HG03060 (cell line): ENCODE results near the gene PRR5L.

Experiments used
- ATAC-seq: cut with Tn5 transposase; IDR thresholded peaks from one replicate; pipeline ENCODE4 v1.9.1; 2021; ENCODE audit warnings: low read depth, moderate number of reproducible peaks; ENCODE audit not compliant: unreplicated experiment

Gene PRR5L

DNA sequence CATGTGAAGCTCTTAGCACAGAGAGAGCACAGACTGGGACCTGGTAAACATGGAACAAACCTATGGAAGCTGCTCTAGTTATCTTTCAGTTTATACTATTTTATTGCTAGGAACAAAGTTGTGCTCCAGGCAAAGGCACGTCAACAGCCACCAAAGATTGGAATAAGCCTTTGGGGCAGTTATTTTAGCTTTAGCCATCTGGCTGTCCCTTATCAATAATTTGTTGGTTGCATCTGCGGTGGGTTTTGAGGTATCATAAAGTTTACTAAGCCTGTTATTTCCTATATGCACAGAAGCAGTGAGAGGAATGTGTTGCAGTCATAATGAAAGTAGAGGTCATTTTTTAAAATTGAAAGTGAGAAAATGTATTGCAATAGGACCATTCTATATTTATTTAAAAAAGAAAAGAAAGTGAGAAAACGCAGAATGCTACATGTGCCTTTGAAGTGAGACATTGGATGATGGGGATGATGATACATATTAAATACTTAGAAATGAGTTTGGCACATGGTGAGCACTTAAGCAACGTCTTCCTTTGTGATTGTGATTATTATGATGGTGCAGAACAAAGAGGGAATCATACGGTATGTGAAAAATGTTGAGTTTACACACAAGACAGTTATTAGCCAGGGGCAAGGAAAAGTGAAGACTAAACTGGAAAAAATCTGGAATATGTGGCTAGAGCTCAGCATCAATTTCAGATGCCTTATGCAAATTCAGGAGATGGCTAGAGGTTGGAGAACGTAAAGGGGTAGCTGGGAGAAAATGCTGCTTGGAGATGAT lies 58.3 kb downstream of the PRR5L start:
- ATAC-seq: peak; percentile 76

DNA sequence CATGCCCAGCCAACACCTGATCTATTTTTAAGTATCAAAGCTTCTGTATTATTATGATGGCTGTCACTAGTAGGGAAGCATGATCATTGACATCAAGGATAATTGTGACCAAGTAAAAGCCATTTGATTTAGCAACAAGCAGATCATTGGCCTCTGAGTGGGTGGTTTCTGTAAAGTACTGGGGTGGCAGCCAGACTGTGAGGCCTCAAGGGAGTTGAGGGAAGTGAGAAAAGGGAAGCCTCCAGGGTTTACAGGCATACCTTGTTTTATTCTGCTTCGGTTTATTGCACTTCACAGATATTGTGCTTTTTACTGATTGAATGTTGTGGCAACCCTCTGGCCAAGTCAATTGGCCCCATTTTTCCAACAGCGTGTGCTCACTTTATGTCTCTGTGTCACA lies 60.1 kb downstream of the PRR5L start:
- ATAC-seq: peak; percentile 64

DNA sequence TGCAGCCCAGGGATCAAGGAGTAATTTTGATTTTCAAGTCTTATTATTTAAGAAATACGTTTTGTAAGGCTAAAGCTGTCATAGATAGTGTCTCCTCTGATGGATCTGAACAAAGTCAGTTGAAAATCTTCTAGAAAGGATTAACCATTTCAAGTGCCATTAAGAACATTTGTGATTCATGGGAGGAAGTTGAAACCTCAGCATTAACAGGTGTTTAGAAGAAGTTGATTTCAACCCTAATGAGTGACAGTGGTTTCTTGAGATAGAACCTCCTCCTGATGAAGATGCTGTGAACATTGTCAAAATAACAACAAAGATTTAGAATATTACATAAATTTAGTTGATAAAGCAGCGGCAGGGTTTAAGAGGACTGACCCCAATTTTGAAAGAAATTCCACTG lies 61.7 kb downstream of the PRR5L start:
- ATAC-seq: no peak

DNA sequence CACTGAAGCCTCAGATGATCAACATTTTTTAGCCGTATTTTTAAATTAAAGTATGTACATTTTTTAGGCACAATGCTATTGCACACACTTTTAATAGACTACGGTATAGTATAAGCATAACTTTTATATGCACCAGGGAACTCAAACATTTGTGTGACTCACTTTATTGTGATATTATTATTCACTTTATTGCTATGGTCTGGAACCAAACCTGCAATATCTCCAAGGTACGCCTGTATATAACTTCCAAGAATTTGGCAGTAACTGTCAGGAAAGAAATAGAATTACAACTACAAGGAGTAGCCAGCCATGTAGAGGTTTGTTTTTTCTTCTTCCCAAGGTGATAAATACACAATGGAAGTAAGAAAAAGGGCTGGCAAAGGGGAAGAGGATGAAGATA lies 62.3 kb downstream of the PRR5L start:
- no peak for ATAC-seq

DNA sequence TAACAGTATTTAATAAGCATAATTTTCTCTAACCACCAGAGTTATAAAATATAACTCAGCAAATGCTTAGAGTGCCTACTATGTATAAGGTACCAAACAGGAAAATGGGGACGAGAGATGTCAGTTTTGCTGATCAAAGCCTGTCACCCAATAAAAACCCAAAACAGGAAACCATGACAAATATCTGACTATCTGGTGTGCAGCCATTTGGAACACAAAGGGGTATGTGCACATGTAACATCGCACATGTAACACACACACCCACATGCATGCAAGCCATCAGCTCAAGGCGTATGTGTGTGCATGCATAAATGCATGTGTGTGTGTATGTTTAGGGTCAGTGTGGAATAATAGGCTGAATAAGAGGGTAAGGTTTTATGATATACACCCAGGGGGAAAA lies 64.2 kb downstream of the PRR5L start:
- ATAC-seq: no peak

DNA sequence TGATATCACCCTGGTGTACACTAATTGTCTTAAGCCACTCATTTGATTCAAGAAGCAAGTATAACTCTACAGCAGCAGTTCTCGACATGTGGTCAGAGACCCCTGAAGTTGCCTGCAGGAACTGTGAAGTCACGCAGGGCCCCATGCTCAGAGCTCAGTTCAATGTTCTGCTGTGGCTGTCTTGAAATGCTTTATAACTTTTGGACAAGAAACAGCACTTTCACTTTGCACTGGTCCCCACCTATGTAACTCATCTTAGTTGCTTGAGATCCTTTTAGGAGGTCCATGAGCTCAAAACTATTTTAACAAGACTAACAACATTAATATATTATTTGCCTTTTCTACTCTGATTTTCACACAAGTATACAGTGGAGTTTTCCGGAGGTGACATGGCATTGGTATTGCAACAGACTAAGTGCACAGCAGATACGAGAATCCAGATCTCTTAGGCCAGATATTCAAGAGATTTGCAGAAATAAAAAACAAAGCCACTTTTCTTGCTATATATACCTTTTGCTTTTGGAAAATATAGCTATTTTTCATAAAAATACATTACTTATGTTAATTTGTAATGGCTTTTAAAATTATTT lies 64.8 kb downstream of the PRR5L start:
- ATAC-seq: no peak

DNA sequence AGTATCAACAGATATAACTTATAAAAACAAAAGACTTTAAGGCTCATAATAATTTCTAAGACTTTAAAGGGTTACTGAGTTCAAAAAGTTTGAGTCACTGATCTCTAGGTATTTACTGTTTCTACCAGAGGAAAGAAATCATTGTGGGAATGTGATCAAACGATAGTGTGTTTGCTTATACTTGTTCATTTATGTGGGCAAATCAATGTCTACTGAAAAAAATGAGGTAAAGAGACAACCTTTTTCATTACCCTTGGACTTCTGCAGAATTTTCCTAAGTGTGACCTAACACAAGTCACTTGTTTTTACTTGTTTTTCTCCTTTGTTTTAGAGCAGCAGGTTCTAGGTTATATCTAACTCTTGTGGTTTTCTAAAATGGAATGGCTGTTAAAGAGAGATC lies 65.4 kb downstream of the PRR5L start:
- no peak for ATAC-seq

DNA sequence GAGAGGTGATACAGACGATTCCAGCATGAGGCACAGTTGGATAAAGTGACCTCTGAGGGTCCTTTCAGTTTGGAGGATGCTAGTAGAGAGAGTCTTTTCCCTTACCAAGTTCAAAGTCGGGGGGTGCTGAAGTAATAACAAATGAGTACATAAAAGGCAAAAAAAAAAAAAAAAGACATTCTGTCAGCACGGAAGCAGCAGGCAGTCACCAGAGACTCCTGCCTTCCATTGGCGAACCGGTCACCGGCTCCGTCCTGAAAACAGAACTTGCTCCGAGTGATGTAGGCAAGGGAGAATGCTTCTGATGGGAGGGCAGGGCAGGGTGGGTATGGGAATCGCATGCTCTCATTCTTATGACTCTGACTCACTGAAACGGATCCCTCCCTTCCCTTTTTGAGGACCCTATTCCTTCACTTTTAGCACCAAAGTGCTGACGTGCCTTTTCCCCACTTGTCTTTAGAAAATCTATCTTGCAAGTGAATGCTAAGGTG lies 65.9 kb downstream of the PRR5L start:
- ATAC-seq: no peak

DNA sequence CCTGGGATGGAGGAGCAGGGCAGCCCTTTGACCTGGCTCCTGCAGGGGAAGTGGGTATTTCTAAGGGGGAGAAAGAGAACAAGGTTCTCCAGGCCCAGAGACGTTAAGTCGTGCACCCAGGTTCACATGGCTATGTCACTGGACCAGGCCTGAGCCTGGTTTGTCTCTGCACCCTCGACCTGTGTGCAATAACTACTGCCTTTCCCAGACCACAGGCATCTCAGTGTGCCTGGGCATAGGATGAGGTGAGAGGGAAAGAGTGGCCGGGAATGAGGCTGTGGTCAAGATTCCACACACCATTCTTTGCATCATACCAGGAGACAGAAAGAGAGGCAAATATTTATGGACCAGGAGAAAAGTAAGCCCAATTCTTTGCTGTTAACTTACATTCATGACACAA lies 66.8 kb downstream of the PRR5L start:
- ATAC-seq: no peak

DNA sequence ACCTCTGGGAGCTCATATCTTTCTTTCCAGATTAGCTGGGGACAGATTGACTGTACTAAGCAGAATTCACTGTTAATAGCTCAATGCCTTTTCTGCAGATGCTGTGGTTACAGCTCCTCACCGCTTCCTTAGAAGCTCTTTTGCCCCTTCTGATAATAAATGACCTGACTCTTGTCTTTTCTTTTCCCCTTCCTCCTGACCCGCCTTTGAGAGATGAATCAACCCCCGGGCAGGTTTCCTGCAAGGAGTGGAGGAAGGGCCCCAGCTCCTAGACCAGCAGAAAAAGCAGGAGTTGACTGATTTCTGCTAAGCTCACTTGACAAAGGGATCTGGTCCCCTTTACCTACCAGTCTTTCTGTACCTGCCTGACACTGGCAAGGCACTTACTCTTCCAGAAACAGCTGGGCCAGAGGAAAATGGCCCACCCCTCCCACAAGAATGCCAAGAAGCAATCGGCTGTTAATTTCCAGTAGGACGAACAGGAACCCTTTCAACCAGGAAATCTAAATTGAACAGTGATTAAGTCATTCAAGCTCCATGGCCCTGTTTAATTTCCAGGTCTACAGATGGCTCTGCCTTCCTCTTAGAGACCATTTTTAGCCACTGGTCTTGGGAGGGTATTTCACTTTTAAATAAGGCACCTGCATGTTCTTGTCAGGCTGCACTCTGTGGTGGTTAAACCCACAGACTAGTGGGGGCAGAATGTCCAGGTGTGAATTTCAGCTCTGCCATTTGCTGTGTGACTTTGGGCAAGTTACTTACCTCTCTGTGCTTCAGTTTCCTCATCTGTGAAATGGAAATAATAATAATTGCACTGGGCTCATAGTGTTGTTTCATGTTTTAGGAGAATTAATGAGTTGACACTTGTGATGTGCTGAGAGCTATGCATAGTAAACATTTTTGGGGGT lies 67.5 kb downstream of the PRR5L start:
- no peak for ATAC-seq

DNA sequence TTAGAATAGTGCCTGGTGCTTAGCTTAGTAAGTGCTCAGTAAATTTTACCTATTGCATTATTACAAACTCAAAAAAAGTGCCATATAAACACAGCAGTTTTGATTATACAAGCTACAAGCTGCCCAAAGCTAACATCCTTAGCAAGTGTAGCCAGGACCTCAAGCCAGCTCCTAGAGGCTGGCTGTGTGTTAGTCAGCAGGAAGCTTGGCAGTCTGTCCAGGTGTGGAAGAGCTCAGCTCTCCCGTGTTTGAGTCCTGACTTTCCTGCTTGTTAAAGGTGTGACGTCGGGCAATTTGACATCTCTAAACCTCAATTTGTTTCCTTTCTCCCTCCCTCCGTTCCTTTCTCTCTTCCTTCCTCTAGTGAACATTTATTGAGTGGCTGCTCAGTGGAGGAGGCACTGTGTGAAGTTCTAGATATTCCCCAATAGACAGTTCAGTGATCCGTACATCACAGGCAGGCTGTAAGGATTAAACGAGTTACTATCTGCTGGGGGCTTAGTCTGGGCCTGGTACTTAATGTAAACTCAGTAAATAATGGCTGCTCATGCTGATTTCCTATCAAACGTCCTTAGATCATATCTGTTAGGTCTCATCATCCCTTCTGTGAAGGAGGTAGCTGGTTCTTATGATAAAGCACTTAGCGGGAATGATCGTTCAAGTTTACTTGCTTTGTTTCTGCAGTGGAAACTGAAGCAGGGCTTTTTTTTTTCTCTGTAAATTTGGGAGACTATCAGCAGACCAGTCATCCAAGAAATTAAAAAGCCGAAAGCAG lies 68.7 kb downstream of the PRR5L start:
- no peak for ATAC-seq

DNA sequence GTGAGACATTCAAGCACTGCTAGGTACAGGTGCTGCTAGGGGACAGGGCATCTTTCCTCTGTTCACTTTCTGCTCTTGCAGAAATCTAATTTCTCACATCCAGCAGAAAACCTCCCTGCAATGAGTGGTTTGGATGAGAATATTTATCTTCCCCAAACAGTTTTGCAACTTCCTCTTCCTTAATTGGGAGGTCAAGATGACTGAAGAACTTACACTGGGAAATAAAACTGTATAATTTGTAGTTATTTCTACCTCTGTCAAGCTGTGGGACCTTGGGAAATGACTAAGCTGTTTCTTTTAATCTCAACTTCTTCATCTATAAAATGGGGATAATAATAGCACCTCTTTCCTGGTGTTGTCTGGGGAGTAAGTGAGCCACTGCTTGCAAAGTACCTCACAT lies 69.8 kb downstream of the PRR5L start:
- ATAC-seq: no peak

DNA sequence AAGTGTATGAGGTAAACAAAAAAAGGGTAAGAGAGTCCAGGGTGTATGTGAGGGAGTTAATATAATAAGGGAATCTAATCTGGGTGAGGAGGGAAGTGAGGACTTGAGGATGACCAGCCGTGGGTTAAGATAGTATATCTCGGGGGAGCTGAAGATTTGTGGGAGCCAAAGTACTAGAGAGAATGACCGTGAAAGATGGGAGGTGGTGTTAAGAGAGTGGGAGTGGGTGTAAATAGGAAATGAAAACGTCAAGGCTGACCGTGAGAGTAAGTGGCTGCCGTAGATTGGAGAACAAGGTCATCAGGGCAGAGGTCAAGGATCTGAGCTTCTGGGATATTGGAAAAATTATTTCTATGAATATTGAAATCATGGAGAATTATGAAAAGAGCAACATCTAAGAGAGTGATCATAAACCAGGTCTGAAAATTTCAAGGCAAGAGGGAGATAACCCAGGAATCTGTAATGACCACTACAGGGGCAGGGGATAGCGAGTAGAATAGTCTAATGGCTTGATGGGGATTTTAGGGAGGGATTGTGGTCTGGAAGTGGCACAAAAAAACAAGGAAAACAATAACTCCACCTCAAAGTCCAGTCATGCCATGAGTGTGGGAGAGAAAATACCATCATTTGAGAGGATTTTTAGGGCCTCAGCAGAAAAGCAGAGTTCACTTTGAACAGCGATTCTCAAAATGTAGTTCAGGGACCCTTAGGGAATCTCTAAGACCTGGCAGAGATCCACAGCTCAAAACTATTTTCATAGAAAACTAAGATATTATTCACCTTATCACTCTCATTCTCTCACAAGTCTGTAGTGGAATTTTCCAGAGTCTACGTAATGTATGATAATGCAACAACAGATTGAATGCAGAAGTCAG lies 72.0 kb downstream of the PRR5L start:
- no peak for ATAC-seq

DNA sequence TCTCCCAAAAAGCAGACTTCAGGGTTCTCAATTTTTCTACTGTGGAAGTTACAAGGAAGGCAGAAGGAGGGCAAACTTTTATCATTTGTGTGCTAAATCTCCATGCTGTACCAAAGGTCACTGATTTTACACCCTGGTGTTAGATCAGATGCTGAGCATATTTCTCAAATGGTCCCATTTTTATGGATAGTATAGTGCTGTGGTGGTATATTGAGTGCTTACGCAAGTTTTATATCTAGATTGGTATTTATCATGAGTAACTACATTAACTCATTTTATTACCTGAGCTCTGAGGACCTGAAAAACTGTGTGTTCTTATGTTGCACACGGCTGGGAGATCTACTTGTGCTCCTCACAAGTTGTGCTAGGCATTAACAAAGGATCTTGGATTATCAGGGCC lies 75.1 kb downstream of the PRR5L start:
- no peak for ATAC-seq

DNA sequence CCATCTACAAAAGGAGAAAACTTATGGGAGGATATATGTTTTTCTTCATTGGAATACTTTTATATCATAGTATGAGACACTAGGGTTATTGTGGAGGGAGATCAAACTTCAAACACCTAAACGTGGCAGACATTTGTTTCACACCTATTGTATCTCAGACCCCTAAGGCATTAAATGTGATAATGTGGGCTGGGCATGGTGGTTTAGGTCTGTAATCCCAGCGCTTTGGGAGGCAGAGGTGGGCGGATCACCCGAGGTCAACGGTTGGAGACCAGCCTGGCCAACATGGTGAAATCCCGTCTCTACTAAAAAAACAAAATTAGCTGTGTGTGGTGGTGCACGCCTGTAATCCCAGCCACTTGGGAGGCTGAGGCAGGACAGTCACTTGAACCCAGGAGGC lies 75.5 kb downstream of the PRR5L start:
- no peak for ATAC-seq

DNA sequence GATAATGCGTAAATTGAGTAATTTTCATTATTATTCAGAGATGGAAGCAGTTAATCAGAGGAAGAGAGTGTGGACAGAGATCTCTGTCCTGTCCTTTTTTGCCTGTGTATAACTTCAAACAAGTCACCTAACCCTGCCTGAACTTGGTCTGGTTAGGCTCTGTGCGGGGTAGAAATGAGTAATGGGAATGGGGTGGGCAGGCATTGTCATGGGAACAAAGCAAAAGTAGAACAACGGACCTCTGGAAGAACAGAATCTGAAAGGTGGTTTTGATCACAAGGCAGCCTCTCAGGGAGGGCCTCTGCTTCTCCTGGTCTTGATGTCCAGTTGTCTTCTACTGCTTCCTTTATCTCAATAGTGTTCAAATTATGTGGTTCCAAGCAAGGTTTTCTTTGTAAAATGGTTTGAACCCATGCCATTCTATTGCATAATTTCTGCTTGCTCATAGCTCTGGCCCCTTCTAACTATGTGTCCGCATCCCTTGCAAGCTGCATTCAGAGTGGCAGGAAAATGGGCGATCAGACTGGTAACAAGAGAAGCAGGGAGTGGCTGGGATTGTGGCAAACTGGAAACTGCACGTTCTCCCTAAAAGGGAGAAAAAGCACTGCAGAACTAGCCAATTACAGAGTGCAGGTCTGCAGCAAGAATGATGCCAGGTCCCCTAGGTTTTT lies 76.1 kb downstream of the PRR5L start:
- no peak for ATAC-seq

DNA sequence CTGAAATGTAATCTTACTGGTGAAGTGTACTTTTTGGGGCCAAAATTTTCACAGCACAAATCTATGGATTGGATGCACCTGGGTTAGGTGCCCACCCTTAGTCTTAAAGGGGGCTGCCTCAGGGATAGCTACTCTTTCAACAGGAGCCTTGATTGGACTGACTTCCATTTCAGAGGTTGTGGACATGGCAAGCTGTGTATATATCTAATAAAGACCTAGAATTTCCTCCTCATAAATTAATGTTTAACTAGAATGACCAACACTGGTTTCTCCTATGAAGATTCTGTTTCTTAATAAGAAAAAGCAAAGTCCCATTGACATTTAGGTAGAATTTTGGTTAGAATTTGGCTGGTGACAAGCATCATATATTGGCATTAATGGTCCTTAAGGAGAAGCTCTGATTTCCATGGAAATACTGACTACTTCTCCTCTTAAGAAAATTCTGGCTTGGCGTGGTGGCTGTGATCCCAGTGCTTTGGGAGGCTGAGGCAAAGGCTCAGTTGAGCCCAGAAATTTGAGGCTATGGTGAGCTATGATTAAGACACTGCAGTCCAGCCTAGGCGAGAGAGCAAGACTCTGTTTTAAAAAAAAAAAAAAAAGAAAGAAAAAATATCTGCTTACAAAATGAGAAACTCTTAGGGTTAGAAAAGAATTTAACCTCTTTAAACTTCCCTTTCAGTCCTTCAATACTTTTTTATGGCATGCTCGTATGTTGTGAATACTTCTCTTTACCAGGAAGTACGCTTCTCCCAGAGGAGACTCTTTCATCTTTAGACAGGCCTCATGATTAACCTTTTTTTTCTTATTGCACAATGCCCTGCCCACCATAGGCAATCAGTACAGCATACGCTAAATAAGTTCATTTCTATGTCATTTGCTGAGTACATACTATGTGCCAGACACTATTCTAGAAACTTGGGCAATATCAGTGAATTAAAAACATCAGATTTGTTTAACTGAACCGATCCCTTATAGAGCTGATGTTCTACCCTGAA lies 77.2 kb downstream of the PRR5L start:
- no peak for ATAC-seq

DNA sequence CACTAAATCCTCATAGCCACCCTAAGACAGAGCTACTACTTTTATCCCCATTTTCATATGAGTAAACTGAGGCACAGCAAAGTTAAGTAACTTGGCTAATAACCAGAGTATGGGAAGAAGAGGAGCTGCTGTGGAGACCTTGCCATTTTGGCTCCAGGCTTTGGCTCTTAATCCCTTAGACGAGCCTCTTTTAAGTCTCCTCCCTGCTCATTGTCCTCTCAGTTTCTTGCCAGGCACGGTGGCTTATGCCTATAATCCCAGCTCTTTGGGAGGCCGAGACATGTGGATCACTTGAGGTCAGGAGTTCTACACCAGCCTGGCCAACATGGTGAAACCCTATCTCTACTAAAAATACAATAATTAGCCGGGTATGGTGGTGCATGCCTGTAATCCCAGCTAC lies 78.6 kb downstream of the PRR5L start:
- ATAC-seq: no peak
